HT1080 (cell line): ENCODE data around the gene HAUS1. TPM values are rescaled to one million over a fixed set of nuclear protein-coding genes. Genes with fewer than 3 reads are reported as not detected.
A peak's percentile ranks its signal among the peaks of the same experiment; 100 is the strongest.
"Not testable (repeated sequence)": the region's sequence is repeated elsewhere in the genome, so short reads cannot be mapped to it uniquely, and the experiment has no call there.

Experiments used
- DNase-seq: peaks from one replicate; pipeline ENCODE4 v3.0.0-alpha.2; 2015; ENCODE audit warnings: low read depth
- total RNA-seq: library from RNA; depleted of rRNA; stranded (reverse); fragments of >200 nt; shearing (Covaris generic); gene quantifications from 2 replicates; pipeline ENCODE4 v1.2.3, GENCODE V29; 2014

The HAUS1 gene
- total RNA-seq, 1 experiment from 2014 or later, result 51.9 TPM

GRCh38 chr18:46084431-46084830 lies 19.8 kb upstream of the HAUS1 start:
- DNase-seq, result no peak

- not testable (repeated sequence) for DNase-seq
These were observed 15.7 kb upstream of the HAUS1 start for GRCh38 chr18:46088501-46088900.

- no peak for DNase-seq
These were observed 8.7 kb upstream of the HAUS1 start for GRCh38 chr18:46095532-46095931.

GRCh38 chr18:46096651-46097300 lies 7.4 kb upstream of the HAUS1 start:
- peak; percentile 21 for DNase-seq

GRCh38 chr18:46097431-46097800 lies 6.8 kb upstream of the HAUS1 start:
- no peak for DNase-seq

- DNase-seq, result peak; percentile 85
These were observed 6.2 kb upstream of the HAUS1 start, which contains the start of gene ATP5F1A for GRCh38 chr18:46097801-46098615. Gene ATP5F1A (minus strand): TSS chr18:46098296. CDS start chr18:46098231, 65 bp downstream.

GRCh38 chr18:46098616-46098933 lies 5.6 kb upstream of the HAUS1 start:
- DNase-seq, result no peak

- DNase-seq, result no peak
These were observed 4.7 kb upstream of the HAUS1 start for GRCh38 chr18:46099463-46099862.

- DNase-seq, result no peak
These were observed 5.2 kb downstream of the HAUS1 start for GRCh38 chr18:46109386-46109785.

- no peak for DNase-seq
These were observed 6.2 kb downstream of the HAUS1 start for GRCh38 chr18:46110406-46110805.

- DNase-seq, result no peak
These were observed 9.6 kb downstream of the HAUS1 start for GRCh38 chr18:46113751-46114150.

GRCh38 chr18:46126625-46127024 lies 22.4 kb downstream of the HAUS1 start:
- DNase-seq, result not testable (repeated sequence)

- no peak for DNase-seq
These were observed 25.9 kb downstream of the HAUS1 start for GRCh38 chr18:46130061-46130460.

GRCh38 chr18:46130549-46130948 lies 26.4 kb downstream of the HAUS1 start:
- not testable (repeated sequence) for DNase-seq

- no peak for DNase-seq
These were observed 29.3 kb downstream of the HAUS1 start for GRCh38 chr18:46133534-46133933.

GRCh38 chr18:46134920-46135675 lies 30.9 kb downstream of the HAUS1 start:
- no peak for DNase-seq

GRCh38 chr18:46140173-46140572 lies 36.0 kb downstream of the HAUS1 start:
- DNase-seq, result no peak

GRCh38 chr18:46141199-46141598 lies 37.0 kb downstream of the HAUS1 start:
- no peak for DNase-seq

GRCh38 chr18:46148810-46149209 lies 44.6 kb downstream of the HAUS1 start:
- DNase-seq, result peak; percentile 74

- DNase-seq, result peak; percentile 91
These were observed 48.2 kb downstream of the HAUS1 start for GRCh38 chr18:46152436-46152807.

GRCh38 chr18:46152808-46153617 lies 48.8 kb downstream of the HAUS1 start:
- no peak for DNase-seq
